Ishikawa (cell line): ENCODE results near the gene GCM1.

Experiments
- CREB1 ChIP-seq: IDR thresholded peaks from 2 replicates; pipeline ENCODE4 v1.6.1; 2012; ENCODE audit warnings: low read depth
- YY1 ChIP-seq: IDR thresholded peaks from 2 replicates; pipeline ENCODE4 v1.6.1; 2012; ENCODE audit warnings: low read depth

- TF ChIP-seq CREB1 (no peak), YY1 (no peak)
Measured at GRCh38 chr6:53095270-53095669, 53.4 kb downstream of the GCM1 start.
